HG03135 (cell line): ENCODE measurements around the gene UPF1.

Experiments
- ATAC-seq: cut with Tn5 transposase; IDR thresholded peaks from one replicate; pipeline ENCODE4 v1.9.1; 2021; ENCODE audit warnings: mild to moderate bottlenecking, moderate library complexity; ENCODE audit not compliant: unreplicated experiment

Gene UPF1

GRCh38 chr19:18833849-18834643 is 2.3 kb downstream of the UPF1 start:
- ATAC-seq, result no peak

GRCh38 chr19:18834644-18834984 is 2.9 kb downstream of the UPF1 start:
- ATAC-seq, result no peak

GRCh38 chr19:18839465-18840287 is 7.9 kb downstream of the UPF1 start:
- ATAC-seq, result no peak

- no peak for ATAC-seq
Measured at GRCh38 chr19:18840288-18841267, 8.8 kb downstream of the UPF1 start.

- ATAC-seq, result no peak
Measured at GRCh38 chr19:18841400-18841799, 9.6 kb downstream of the UPF1 start.

GRCh38 chr19:18842166-18842565 is 10.4 kb downstream of the UPF1 start:
- ATAC-seq, result no peak

- ATAC-seq, result no peak
Measured at GRCh38 chr19:18843960-18844359, 12.2 kb downstream of the UPF1 start.

GRCh38 chr19:18844806-18845329 is 13.1 kb downstream of the UPF1 start:
- ATAC-seq, result no peak

- no peak for ATAC-seq
Measured at GRCh38 chr19:18845961-18846360, 14.2 kb downstream of the UPF1 start.

GRCh38 chr19:18846862-18847548 is 15.2 kb downstream of the UPF1 start:
- no peak for ATAC-seq

GRCh38 chr19:18847549-18848463 is 16.0 kb downstream of the UPF1 start:
- ATAC-seq, result no peak

- no peak for ATAC-seq
Measured at GRCh38 chr19:18848878-18849661, 17.3 kb downstream of the UPF1 start.

- ATAC-seq, result no peak
Measured at GRCh38 chr19:18849838-18850400, 18.2 kb downstream of the UPF1 start.

GRCh38 chr19:18850471-18851375 is 19.0 kb downstream of the UPF1 start:
- no peak for ATAC-seq

- no peak for ATAC-seq
Measured at GRCh38 chr19:18851673-18852325, 20.0 kb downstream of the UPF1 start.

GRCh38 chr19:18852648-18853047 is 20.9 kb downstream of the UPF1 start:
- ATAC-seq, result no peak
